Measurements from ENCODE around the gene MAPK1IP1L. TPM values are rescaled to one million over a fixed set of nuclear protein-coding genes. Genes with fewer than 3 reads are reported as not detected.

The MAPK1IP1L gene
- total RNA-seq, 3 donors from 2014 or later: 67.7 to 72.7 (median 69.7) TPM

DNA sequence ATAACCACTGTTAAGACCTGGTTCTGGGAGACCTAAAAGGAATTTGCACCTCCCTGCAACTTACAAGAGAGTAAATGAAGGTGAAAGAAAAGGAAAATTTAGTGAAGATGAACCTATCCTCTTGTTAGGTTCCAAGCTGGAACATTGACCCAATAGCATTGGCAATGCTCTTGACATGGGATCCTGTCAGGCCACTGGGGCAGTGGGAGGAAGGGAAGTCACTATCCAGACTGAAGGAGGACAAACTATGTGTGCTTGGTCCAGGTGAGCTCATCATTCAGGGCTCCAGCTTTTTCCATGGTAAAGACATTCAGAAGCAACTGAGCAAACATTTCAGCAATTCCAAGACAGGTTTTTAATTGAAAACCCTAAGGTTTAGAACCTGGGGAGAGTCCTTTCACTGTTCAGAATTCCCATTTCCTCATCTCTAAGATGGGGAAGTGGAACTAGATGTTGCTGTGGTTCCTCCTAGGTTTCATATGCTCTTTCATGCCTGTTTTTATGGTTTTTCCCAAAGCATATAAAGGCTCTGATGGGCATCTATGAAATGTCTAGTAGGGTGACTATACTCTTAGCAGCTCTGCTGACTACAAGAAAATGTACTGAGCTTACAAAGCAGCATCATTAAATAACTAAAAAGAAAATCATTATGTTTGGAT is 33.1 kb downstream of the MAPK1IP1L start:
- no peak for TF ChIP-seq CTCF (IDR thresholded peaks at IDR 0.05)
- intact Hi-C loops (cut with DNase I, micrococcal nuclease): loop anchor here in 1 of 2 donors (5.0 kb wide), 1 partner anchor 73 kb away; no protein-coding TSS in a partner anchor
- Histone ChIP-seq H3K9me3 (no peaks in the 10 kb centered on the region), H3K4me3 (no peak overlapping the region), H3K36me3 (ENCODE audit: low read depth) (no peaks in the 10 kb centered on the region), H3K4me1 (ENCODE audit: low read depth) (no peaks in the 10 kb centered on the region)
- DNase-seq (no peak), ATAC-seq (no peak)

GRCh38 chr14:55085060-55085660 is 33.7 kb downstream of the MAPK1IP1L start:
- H3K4me3 ChIP-seq: no peak overlapping the region
- DNase-seq (no peak), ATAC-seq (peak; percentile 18)
- no peaks in the 10 kb centered on the region for H3K9me3 ChIP-seq
- TF ChIP-seq CTCF (IDR thresholded peaks at IDR 0.05): no peak
- no peaks in the 10 kb centered on the region for H3K4me1 ChIP-seq (ENCODE audit: low read depth)
- H3K36me3 ChIP-seq (ENCODE audit: low read depth): no peaks in the 10 kb centered on the region
- intact Hi-C loops (cut with DNase I, micrococcal nuclease): no loop called here

DNA sequence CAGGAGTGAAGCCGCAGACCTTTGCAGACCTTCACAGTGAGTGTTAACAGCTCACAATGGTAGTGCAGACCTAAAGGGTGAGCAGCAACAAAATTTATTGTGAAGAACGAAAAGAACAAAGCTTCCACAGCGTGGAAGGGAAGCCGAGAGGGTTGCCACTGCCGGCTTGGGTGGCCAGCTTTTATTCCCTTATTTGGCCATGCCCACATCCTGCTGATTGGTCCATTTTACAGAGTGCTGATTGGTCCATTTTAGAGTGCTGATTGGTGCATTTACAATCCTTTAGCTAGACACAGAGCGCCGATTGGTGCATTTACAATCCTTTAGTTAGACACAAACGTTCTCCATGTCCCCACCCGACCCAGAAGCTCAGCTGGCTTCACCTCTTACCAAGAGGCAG is 35.5 kb downstream of the MAPK1IP1L start:
- no peak overlapping the region for H3K4me3 ChIP-seq
- H3K4me1 ChIP-seq (ENCODE audit: low read depth): peaks cover 15% of the 10 kb centered on the region
- DNase-seq: no peak
- intact Hi-C loops (cut with DNase I, micrococcal nuclease): no loop called here
- no peak for ATAC-seq
- TF ChIP-seq CTCF (IDR thresholded peaks at IDR 0.05): no peak
- no peaks in the 10 kb centered on the region for H3K36me3 ChIP-seq (ENCODE audit: low read depth)
- H3K9me3 ChIP-seq: no peaks in the 10 kb centered on the region

- Histone ChIP-seq H3K4me3 (no peak overlapping the region), H3K4me1 (ENCODE audit: low read depth) (peaks cover 24% of the 10 kb centered on the region), H3K9me3 (no peaks in the 10 kb centered on the region), H3K36me3 (ENCODE audit: low read depth) (no peaks in the 10 kb centered on the region)
- no peak for TF ChIP-seq CTCF (IDR thresholded peaks at IDR 0.05)
- intact Hi-C loops (cut with DNase I, micrococcal nuclease): no loop called here
- ATAC-seq (no peak), DNase-seq (no peak)
Measured at GRCh38 chr14:55088356-55088755, 36.9 kb downstream of the MAPK1IP1L start.

DNA sequence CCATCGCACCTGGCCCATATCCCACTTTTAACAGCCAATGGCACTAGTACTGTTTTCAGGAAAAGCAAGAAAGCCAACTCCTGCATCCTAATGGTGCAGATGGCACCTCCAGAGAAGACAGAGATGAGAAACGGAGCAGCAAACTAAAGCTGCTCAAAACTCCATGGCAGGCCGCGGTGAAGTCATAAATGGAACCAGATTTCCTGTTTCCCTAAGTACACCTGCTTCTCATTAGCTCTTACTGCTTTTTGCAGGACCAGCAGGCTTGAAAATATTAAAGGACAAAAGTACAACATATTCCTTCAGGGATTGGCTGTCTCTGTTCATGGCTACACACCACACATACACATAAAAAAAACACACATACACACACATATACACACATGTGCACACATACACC is 40.9 kb downstream of the MAPK1IP1L start:
- intact Hi-C loops (cut with DNase I, micrococcal nuclease): loop anchor here in 1 of 2 donors (10.0 kb wide), 1 partner anchor 62 kb away; no protein-coding TSS in a partner anchor
- H3K4me3 ChIP-seq: no peak overlapping the region
- no peaks in the 10 kb centered on the region for H3K36me3 ChIP-seq (ENCODE audit: low read depth)
- peak; percentile 27 for ATAC-seq
- no peaks in the 10 kb centered on the region for H3K9me3 ChIP-seq
- TF ChIP-seq CTCF (IDR thresholded peaks at IDR 0.05): no peak
- peak in 1 of 3 donors; percentile 33 for DNase-seq
- peaks cover 27% of the 10 kb centered on the region for H3K4me1 ChIP-seq (ENCODE audit: low read depth)
